Right forelimb (tissue), 1 donor: Measurements from ENCODE around the gene TUBGCP6.

Experiments used
- DNase-seq: peaks from one replicate; pipeline ENCODE4 v3.0.0-alpha.2; 2018

Gene TUBGCP6

GRCh38 chr22:50244420-50245213 is at the start of gene TUBGCP6:
TSS of gene TUBGCP6 (minus strand) at chr22:50245023. CDS start at chr22:50244459, 564 bp downstream.
- peak; percentile 96 for DNase-seq

- DNase-seq: no peak
These were observed 49.5 kb upstream of the TUBGCP6 start for GRCh38 chr22:50294319-50294656.

- peak; percentile 76 for DNase-seq
These were observed 48.9 kb upstream of the TUBGCP6 start for GRCh38 chr22:50293441-50294318.

- no peak for DNase-seq
These were observed 48.0 kb upstream of the TUBGCP6 start for GRCh38 chr22:50292643-50293440.

- no peak for DNase-seq
These were observed 45.3 kb upstream of the TUBGCP6 start for GRCh38 chr22:50289942-50290630.

- no peak for DNase-seq
These were observed 44.5 kb upstream of the TUBGCP6 start for GRCh38 chr22:50289151-50289941.

GRCh38 chr22:50287731-50288130 is 42.9 kb upstream of the TUBGCP6 start:
- DNase-seq: no peak

- DNase-seq: no peak
These were observed 42.0 kb upstream of the TUBGCP6 start for GRCh38 chr22:50286701-50287318.

GRCh38 chr22:50286275-50286674 is 41.5 kb upstream of the TUBGCP6 start:
- DNase-seq: no peak

GRCh38 chr22:50285568-50286229 is 40.9 kb upstream of the TUBGCP6 start:
- DNase-seq: no peak

GRCh38 chr22:50284479-50284878 is 39.7 kb upstream of the TUBGCP6 start:
- DNase-seq: no peak

GRCh38 chr22:50283821-50284220 is 39.0 kb upstream of the TUBGCP6 start:
- DNase-seq: no peak

- no peak for DNase-seq
These were observed 37.7 kb upstream of the TUBGCP6 start for GRCh38 chr22:50282361-50283155.

- DNase-seq: no peak
These were observed 37.1 kb upstream of the TUBGCP6 start for GRCh38 chr22:50281957-50282356.

- DNase-seq: no peak
These were observed 36.5 kb upstream of the TUBGCP6 start for GRCh38 chr22:50281384-50281760.

- DNase-seq: no peak
These were observed 36.0 kb upstream of the TUBGCP6 start for GRCh38 chr22:50280708-50281383.

GRCh38 chr22:50280022-50280707 is 35.3 kb upstream of the TUBGCP6 start:
- DNase-seq: no peak

GRCh38 chr22:50278956-50279619 is 34.3 kb upstream of the TUBGCP6 start:
- DNase-seq: no peak
